Measurements from ENCODE around the gene WNT3. TPM values are rescaled to one million over a fixed set of nuclear protein-coding genes. Genes with fewer than 3 reads are reported as not detected.

The WNT3 gene
- total and polyA plus RNA-seq, 2 experiments from 2014 or later = 2.7 to 3.4 TPM

DNA sequence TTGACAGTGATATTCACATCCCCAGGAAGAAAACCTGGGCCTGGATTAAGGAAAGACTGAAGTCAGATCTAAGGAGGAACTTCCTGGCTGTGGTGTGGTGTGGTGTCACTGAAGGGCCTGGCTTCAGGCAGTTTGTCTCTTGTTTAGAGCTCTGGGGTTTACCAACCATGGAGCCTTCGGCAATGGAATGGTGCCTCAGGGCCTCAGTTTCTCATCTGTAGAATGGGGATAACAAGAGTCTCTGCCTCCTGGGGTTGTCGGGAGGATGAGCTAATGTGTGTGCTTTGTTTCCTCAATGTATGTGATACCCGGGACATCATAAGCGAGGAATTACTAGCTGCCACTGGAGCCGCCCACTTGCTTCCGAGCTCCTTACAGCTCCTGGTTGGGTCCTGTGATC lies 12.7 kb downstream of the WNT3 start:
- H3K4me3 Mint-ChIP-seq = no peak overlapping the region
- H3K27ac ChIP-seq (ENCODE audit: low read depth) = no peak overlapping the region
- H3K4me2 ChIP-seq = no peak overlapping the region
- H4K20me1 ChIP-seq (replicated peaks; ENCODE audit: insufficient read depth) = no peaks in the 10 kb centered on the region
- H3K27me3 Mint-ChIP-seq (ENCODE audit: insufficient read depth, low read depth, poor library complexity) = peaks cover 7% of the 10 kb centered on the region
- no peak overlapping the region for H3K27ac Mint-ChIP-seq
- no peaks in the 10 kb centered on the region for H3K9me2 ChIP-seq (ENCODE audit: insufficient read depth)
- H3K36me3 ChIP-seq (ENCODE audit: insufficient read depth) = no peaks in the 10 kb centered on the region
- no peaks in the 10 kb centered on the region for H3K36me3 Mint-ChIP-seq (ENCODE audit: low read depth)
- H3F3A ChIP-seq (replicated peaks; ENCODE audit: low read depth) = no peaks in the 10 kb centered on the region
- ATAC-seq (no peak), DNase-seq (ENCODE audit: low spot score) (no peak)
- peaks cover 8% of the 10 kb centered on the region for H3K4me1 Mint-ChIP-seq
- H3K9me3 Mint-ChIP-seq = no peaks in the 10 kb centered on the region; the same call in 2 of the 3 replicates
- H2AFZ ChIP-seq = no peak overlapping the region
- H3K79me2 ChIP-seq (replicated peaks; ENCODE audit: insufficient read depth) = no peaks in the 10 kb centered on the region
- 0 out of 2 replicates have a peak, but pooled peaks cover 5% of the 10 kb centered on the region for H3K4me1 ChIP-seq (ENCODE audit: insufficient read depth)
- H3K27me3 ChIP-seq (ENCODE audit: insufficient read depth) = no peaks in the 10 kb centered on the region
- no peak overlapping the region for H3K4me3 ChIP-seq
- TF ChIP-seq ZNF114 (CRISPR knock-in tag; IDR thresholded peaks at IDR 0.05) = no peak

DNA sequence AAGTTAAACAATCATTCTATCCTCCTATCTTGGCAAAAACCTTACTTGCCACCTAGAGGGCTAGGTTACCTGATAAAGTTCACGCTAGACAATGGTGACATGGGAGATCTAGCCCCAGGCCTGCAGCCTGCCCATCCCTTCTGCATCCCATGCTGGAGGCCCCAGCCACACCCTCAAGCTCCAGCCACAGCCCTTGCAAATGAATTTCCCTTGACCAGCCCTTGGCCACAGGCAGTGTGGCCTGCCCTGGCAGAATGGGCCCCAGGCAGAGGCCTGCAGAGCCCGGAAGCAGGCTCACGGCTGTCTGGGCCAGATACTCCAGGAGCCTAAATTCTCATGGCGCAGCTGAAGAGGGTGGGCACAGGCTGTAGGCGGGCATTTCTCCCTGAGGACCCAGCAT lies 14.9 kb downstream of the WNT3 start:
- H3K4me3 Mint-ChIP-seq = no peak overlapping the region
- no peaks in the 10 kb centered on the region for H3K36me3 Mint-ChIP-seq (ENCODE audit: low read depth)
- ATAC-seq (no peak), DNase-seq (ENCODE audit: low spot score) (no peak)
- H3K4me2 ChIP-seq = no peak overlapping the region
- no peaks in the 10 kb centered on the region; the same call in 2 of the 3 replicates for H3K9me3 Mint-ChIP-seq
- H3K27ac ChIP-seq (ENCODE audit: low read depth) = no peak overlapping the region
- H3K27me3 Mint-ChIP-seq (ENCODE audit: insufficient read depth, low read depth, poor library complexity) = peaks cover 4% of the 10 kb centered on the region
- no peaks in the 10 kb centered on the region for H3K79me2 ChIP-seq (replicated peaks; ENCODE audit: insufficient read depth)
- H3K36me3 ChIP-seq (ENCODE audit: insufficient read depth) = no peaks in the 10 kb centered on the region
- TF ChIP-seq ZNF331 (CRISPR knock-in tag; IDR thresholded peaks at IDR 0.05; ENCODE audit: low read depth) (no peak), EZH2phosphoT487 (IDR thresholded peaks at IDR 0.05; ENCODE audit: unreplicated experiment) (no peak)
- TF ChIP-seq, protein P1, sequence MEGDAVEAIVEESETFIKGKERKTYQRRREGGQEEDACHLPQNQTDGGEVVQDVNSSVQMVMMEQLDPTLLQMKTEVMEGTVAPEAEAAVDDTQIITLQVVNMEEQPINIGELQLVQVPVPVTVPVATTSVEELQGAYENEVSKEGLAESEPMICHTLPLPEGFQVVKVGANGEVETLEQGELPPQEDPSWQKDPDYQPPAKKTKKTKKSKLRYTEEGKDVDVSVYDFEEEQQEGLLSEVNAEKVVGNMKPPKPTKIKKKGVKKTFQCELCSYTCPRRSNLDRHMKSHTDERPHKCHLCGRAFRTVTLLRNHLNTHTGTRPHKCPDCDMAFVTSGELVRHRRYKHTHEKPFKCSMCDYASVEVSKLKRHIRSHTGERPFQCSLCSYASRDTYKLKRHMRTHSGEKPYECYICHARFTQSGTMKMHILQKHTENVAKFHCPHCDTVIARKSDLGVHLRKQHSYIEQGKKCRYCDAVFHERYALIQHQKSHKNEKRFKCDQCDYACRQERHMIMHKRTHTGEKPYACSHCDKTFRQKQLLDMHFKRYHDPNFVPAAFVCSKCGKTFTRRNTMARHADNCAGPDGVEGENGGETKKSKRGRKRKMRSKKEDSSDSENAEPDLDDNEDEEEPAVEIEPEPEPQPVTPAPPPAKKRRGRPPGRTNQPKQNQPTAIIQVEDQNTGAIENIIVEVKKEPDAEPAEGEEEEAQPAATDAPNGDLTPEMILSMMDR (conservative IDR thresholded peaks at IDR 0.05; ENCODE audit: low read depth in 2 of 2) = no peak
- TF ChIP-seq, protein P2, sequence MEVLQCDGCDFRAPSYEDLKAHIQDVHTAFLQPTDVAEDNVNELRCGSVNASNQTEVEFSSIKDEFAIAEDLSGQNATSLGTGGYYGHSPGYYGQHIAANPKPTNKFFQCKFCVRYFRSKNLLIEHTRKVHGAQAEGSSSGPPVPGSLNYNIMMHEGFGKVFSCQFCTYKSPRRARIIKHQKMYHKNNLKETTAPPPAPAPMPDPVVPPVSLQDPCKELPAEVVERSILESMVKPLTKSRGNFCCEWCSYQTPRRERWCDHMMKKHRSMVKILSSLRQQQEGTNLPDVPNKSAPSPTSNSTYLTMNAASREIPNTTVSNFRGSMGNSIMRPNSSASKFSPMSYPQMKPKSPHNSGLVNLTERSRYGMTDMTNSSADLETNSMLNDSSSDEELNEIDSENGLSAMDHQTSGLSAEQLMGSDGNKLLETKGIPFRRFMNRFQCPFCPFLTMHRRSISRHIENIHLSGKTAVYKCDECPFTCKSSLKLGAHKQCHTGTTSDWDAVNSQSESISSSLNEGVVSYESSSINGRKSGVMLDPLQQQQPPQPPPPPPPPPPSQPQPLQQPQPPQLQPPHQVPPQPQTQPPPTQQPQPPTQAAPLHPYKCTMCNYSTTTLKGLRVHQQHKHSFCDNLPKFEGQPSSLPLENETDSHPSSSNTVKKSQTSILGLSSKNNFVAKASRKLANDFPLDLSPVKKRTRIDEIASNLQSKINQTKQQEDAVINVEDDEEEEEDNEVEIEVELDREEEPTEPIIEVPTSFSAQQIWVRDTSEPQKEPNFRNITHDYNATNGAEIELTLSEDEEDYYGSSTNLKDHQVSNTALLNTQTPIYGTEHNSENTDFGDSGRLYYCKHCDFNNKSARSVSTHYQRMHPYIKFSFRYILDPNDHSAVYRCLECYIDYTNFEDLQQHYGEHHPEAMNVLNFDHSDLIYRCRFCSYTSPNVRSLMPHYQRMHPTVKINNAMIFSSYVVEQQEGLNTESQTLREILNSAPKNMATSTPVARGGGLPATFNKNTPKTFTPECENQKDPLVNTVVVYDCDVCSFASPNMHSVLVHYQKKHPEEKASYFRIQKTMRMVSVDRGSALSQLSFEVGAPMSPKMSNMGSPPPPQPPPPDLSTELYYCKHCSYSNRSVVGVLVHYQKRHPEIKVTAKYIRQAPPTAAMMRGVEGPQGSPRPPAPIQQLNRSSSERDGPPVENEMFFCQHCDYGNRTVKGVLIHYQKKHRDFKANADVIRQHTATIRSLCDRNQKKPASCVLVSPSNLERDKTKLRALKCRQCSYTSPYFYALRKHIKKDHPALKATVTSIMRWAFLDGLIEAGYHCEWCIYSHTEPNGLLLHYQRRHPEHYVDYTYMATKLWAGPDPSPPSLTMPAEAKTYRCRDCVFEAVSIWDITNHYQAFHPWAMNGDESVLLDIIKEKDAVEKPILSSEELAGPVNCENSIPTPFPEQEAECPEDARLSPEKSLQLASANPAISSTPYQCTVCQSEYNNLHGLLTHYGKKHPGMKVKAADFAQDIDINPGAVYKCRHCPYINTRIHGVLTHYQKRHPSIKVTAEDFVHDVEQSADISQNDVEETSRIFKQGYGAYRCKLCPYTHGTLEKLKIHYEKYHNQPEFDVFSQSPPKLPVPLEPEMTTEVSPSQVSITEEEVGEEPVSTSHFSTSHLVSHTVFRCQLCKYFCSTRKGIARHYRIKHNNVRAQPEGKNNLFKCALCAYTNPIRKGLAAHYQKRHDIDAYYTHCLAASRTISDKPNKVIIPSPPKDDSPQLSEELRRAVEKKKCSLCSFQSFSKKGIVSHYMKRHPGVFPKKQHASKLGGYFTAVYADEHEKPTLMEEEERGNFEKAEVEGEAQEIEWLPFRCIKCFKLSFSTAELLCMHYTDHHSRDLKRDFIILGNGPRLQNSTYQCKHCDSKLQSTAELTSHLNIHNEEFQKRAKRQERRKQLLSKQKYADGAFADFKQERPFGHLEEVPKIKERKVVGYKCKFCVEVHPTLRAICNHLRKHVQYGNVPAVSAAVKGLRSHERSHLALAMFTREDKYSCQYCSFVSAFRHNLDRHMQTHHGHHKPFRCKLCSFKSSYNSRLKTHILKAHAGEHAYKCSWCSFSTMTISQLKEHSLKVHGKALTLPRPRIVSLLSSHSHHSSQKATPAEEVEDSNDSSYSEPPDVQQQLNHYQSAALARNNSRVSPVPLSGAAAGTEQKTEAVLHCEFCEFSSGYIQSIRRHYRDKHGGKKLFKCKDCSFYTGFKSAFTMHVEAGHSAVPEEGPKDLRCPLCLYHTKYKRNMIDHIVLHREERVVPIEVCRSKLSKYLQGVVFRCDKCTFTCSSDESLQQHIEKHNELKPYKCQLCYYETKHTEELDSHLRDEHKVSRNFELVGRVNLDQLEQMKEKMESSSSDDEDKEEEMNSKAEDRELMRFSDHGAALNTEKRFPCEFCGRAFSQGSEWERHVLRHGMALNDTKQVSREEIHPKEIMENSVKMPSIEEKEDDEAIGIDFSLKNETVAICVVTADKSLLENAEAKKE (CRISPR knock-in tag; IDR thresholded peaks at IDR 0.05) = no peak
- H3K27ac Mint-ChIP-seq = no peak overlapping the region
- H3K9me2 ChIP-seq (ENCODE audit: insufficient read depth) = no peaks in the 10 kb centered on the region
- H3F3A ChIP-seq (replicated peaks; ENCODE audit: low read depth) = no peaks in the 10 kb centered on the region
- H3K4me3 ChIP-seq = no peak overlapping the region
- no peaks in the 10 kb centered on the region for H3K27me3 ChIP-seq (ENCODE audit: insufficient read depth)
- no peaks in the 10 kb centered on the region; the same call in 1 of the 3 replicates for H3K4me1 Mint-ChIP-seq
- H3K4me1 ChIP-seq (ENCODE audit: insufficient read depth) = no peaks in the 10 kb centered on the region
- no peak overlapping the region for H2AFZ ChIP-seq
- H4K20me1 ChIP-seq (replicated peaks; ENCODE audit: insufficient read depth) = no peaks in the 10 kb centered on the region
